IMR-90 (cell line): Measurements from ENCODE around the gene CKAP4. TPM values are rescaled to one million over a fixed set of nuclear protein-coding genes. Genes with fewer than 3 reads are reported as not detected.

Experiments
- ATAC-seq: fragments of 200-7000 bp; cut with Tn5 transposase; 2 replicates; pipeline ENCODE4 v1.9.1; 2020; ENCODE audit warnings: low read depth, mild to moderate bottlenecking, moderate library complexity
- BruUV-seq: library from RNA; stranded (reverse); fragments of 400-500 nt; replicated peaks from 2 replicates; lab custom pipeline; 2021; lab: Mats Ljungman, UMichigan
- CTCF ChIA-PET: fragments of 300-600 bp; formaldehyde crosslinking; extraction: SDS; loops from one replicate; lab custom pipeline; 2021; ENCODE audit warnings: antibody characterized with exemption; lab: Yijun Ruan, JAX
- POLR2A ChIA-PET: fragments of 300-600 bp; sonication (Branson Sonifier 250); formaldehyde crosslinking; loops from one replicate; lab custom pipeline; 2022; ENCODE audit warnings: antibody characterized with exemption; ENCODE audit not compliant: unreplicated experiment; lab: Charles Lee
- DNase-seq: peaks from one replicate; pipeline ENCODE4 v3.0.0; 2013
- H2AFZ ChIP-seq: replicated peaks from 2 replicates; pipeline ENCODE3; 2013; ENCODE audit warnings: low read length, mild to moderate bottlenecking; ENCODE audit not compliant: poor library complexity
- H2AK5ac ChIP-seq: 2 replicates; pipeline ENCODE4 v1.6.1; 2013; ENCODE audit warnings: low read depth, low read length, inconsistent platforms
- H2AK9ac ChIP-seq: replicated peaks from 2 replicates; pipeline ENCODE3; 2013; ENCODE audit warnings: mild to moderate bottlenecking, low read depth, low read length, moderate library complexity; ENCODE audit not compliant: poor library complexity
- H2BK120ac ChIP-seq: 2 replicates; pipeline ENCODE4 v1.6.1; 2013; ENCODE audit warnings: low read depth, low read length, inconsistent platforms
- H2BK15ac ChIP-seq: 3 replicates; pipeline ENCODE4 v1.6.1; 2013; ENCODE audit warnings: low read depth, low read length, inconsistent platforms
- H2BK20ac ChIP-seq: 2 replicates; pipeline ENCODE4 v1.6.1; 2013; ENCODE audit warnings: low read depth, mild to moderate bottlenecking, inconsistent platforms, low read length, moderate library complexity
- H2BK5ac ChIP-seq: 2 replicates; pipeline ENCODE4 v1.6.1; 2013; ENCODE audit warnings: mild to moderate bottlenecking, low read depth, low read length, inconsistent platforms; ENCODE audit not compliant: poor library complexity, severe bottlenecking
- H3K14ac ChIP-seq: replicated peaks from 2 replicates; pipeline ENCODE4 v1.6.1; 2013; ENCODE audit warnings: low read depth, low read length, inconsistent platforms
- H3K18ac ChIP-seq: 2 replicates; pipeline ENCODE4 v1.6.1; 2013; ENCODE audit warnings: low read depth, low read length, control low read depth
- H3K23ac ChIP-seq: 2 replicates; pipeline ENCODE4 v1.6.1; 2013; ENCODE audit warnings: low read depth, low read length, inconsistent platforms
- H3K27ac ChIP-seq: 2 replicates; pipeline ENCODE4 v1.5.1; 2013; ENCODE audit warnings: mild to moderate bottlenecking, control low read depth, low read length; ENCODE audit not compliant: insufficient read depth
- H3K27me3 ChIP-seq: 2 replicates; pipeline ENCODE4 v1.6.1; 2013; ENCODE audit warnings: low read length; ENCODE audit not compliant: control insufficient read depth, insufficient read depth
- H3K36me3 ChIP-seq: 2 replicates; pipeline ENCODE4 v1.6.1; 2013; ENCODE audit warnings: low read length, mixed read lengths; ENCODE audit not compliant: control insufficient read depth, insufficient read depth
- H3K4ac ChIP-seq: 2 replicates; pipeline ENCODE4 v1.6.1; 2013; ENCODE audit warnings: low read depth, low read length, inconsistent platforms
- H3K4me1 ChIP-seq: 2 replicates; pipeline ENCODE4 v1.6.1; 2013; ENCODE audit warnings: low read length, mixed read lengths; ENCODE audit not compliant: control insufficient read depth, insufficient read depth
- H3K4me2 ChIP-seq: 2 replicates; pipeline ENCODE4 v1.6.1; 2013; ENCODE audit warnings: low read depth, mild to moderate bottlenecking, control low read depth, low read length, moderate library complexity
- H3K4me3 ChIP-seq: 2 replicates; pipeline ENCODE4 v1.5.1; 2013; ENCODE audit warnings: low read depth, mild to moderate bottlenecking, control low read depth, low read length, moderate library complexity; ENCODE audit not compliant: insufficient read depth
- H3K56ac ChIP-seq: 2 replicates; pipeline ENCODE4 v1.6.1; 2013; ENCODE audit warnings: low read length, inconsistent platforms; ENCODE audit not compliant: insufficient read depth; ENCODE audit errors: extremely low read depth
- H3K79me1 ChIP-seq, 2 experiments: 2 replicates each; pipeline ENCODE4 v1.6.1; 2013; ENCODE audit warnings: low read length in 2 of 2, inconsistent platforms in 1 of 2, low read depth in 1 of 2
- H3K9ac ChIP-seq: 2 replicates; pipeline ENCODE4 v1.6.1; 2013; ENCODE audit warnings: low read depth, low read length, control low read depth
- H3K9me1 ChIP-seq: 2 replicates; pipeline ENCODE4 v1.6.1; 2013; ENCODE audit warnings: low read length, inconsistent platforms; ENCODE audit not compliant: insufficient read depth
- H3K9me3 ChIP-seq: 2 replicates; pipeline ENCODE4 v1.6.1; 2013; ENCODE audit warnings: low read length; ENCODE audit not compliant: control insufficient read depth, insufficient read depth
- H4K20me1 ChIP-seq: 2 replicates; pipeline ENCODE4 v1.6.1; 2013; ENCODE audit warnings: low read length, inconsistent platforms; ENCODE audit not compliant: insufficient read depth
- H4K5ac ChIP-seq: 2 replicates; pipeline ENCODE4 v1.6.1; 2013; ENCODE audit warnings: mild to moderate bottlenecking, low read depth, low read length, control low read depth
- H4K8ac ChIP-seq, 2 experiments: 2 replicates each; pipeline ENCODE4 v1.6.1; 2013; ENCODE audit warnings: low read depth in 2 of 2, low read length in 2 of 2, control low read depth in 1 of 2, inconsistent platforms in 1 of 2
- H4K91ac ChIP-seq: 2 replicates; pipeline ENCODE4 v1.6.1; 2013; ENCODE audit warnings: low read depth, low read length, inconsistent platforms; ENCODE audit not compliant: insufficient read depth
- BHLHE40 ChIP-seq: fragments of 150-350 bp; IDR thresholded peaks from 2 replicates; pipeline ENCODE4 v1.6.1; 2016; ENCODE audit warnings: mild to moderate bottlenecking, low read depth, low read length
- CEBPB ChIP-seq: IDR thresholded peaks from 2 replicates; pipeline ENCODE4 v1.6.1; 2012; ENCODE audit warnings: low read depth, low read length, improper control_type of control experiment
- CHD1 ChIP-seq: IDR thresholded peaks from 2 replicates; pipeline ENCODE4 v1.6.1; 2012; ENCODE audit warnings: low read depth, low read length, improper control_type of control experiment
- FOS ChIP-seq: fragments of 150-350 bp; IDR thresholded peaks from 2 replicates; pipeline ENCODE4 v1.6.1; 2016; ENCODE audit warnings: low read depth, low read length
- MAFK ChIP-seq: IDR thresholded peaks from 2 replicates; pipeline ENCODE4 v1.6.1; 2012; ENCODE audit warnings: low read depth, low read length, improper control_type of control experiment
- MAZ ChIP-seq: IDR thresholded peaks from 2 replicates; pipeline ENCODE4 v1.6.1; 2012; ENCODE audit warnings: low read depth, mild to moderate bottlenecking, low read length, improper control_type of control experiment, moderate library complexity, borderline replicate concordance
- NFE2L2 ChIP-seq: fragments of 150-350 bp; IDR thresholded peaks from 2 replicates; pipeline ENCODE4 v1.6.1; 2016; ENCODE audit warnings: low read depth, mild to moderate bottlenecking, low read length
- POLR2A ChIP-seq: IDR thresholded peaks from 2 replicates; pipeline ENCODE4 v1.6.1; 2012; ENCODE audit warnings: mild to moderate bottlenecking, low read depth, low read length
- RAD21 ChIP-seq: IDR thresholded peaks from 2 replicates; pipeline ENCODE4 v1.6.1; 2012; ENCODE audit warnings: low read length, improper control_type of control experiment
- RFX5 ChIP-seq: IDR thresholded peaks from 2 replicates; pipeline ENCODE4 v1.8.0; 2012; ENCODE audit warnings: low read depth, mild to moderate bottlenecking, low read length, moderate library complexity
- SMC3 ChIP-seq: fragments of 150-350 bp; IDR thresholded peaks from 2 replicates; pipeline ENCODE4 v1.6.1; 2016; ENCODE audit warnings: low read depth, mild to moderate bottlenecking, antibody characterized with exemption, low read length, moderate library complexity
- WGBS, 2 experiments: methylation state at CpG; one replicate each; pipeline versions ENCODE4 v1.1.5 to v1.1.7; 2013; ENCODE audit warnings: missing lambda C conversion rate in 2 of 2; ENCODE audit not compliant: insufficient read length in 1 of 2; ENCODE audit errors: extremely low coverage in 2 of 2; 5-methylcytosine and 5-hydroxymethylcytosine counted together
- dilution Hi-C: fragments of 300-500 bp; cut with HindIII; formaldehyde crosslinking; loops from one replicate; pipeline ENCODE4 v1.14.3; 2018; ENCODE audit warnings: low sequenced_read_pairs; ENCODE audit not compliant: unreplicated experiment
- in situ Hi-C: fragments of 300-500 bp; cut with MboI; formaldehyde crosslinking; loops from 3 replicates; pipeline ENCODE4 v1.14.3; 2019; ENCODE audit warnings: low sequenced_read_pairs, inconsistent platforms, mixed read lengths
- intact Hi-C: fragments of 100-400 bp; cut with micrococcal nuclease; formaldehyde crosslinking; loops from 2 replicates; pipeline ENCODE4 v1.10.0; 2022
- polyA plus RNA-seq, 3 experiments: library from polyadenylated mRNA; depleted of rRNA; stranded (reverse); fragments of >200 nt; gene quantifications; 2 replicates each; pipeline ENCODE4 v1.2.3, GENCODE V29; 2012; ENCODE audit warnings: low replicate concordance in 1 of 3
- total RNA-seq: library from RNA; depleted of rRNA; stranded (reverse); fragments of >200 nt; gene quantifications from 2 replicates; pipeline ENCODE4 v1.2.3, GENCODE V29; 2012
- TF ChIP-seq, protein P1 (sequence below): fragments of 150-350 bp; IDR thresholded peaks from 2 replicates; pipeline ENCODE4 v1.6.1; 2016; ENCODE audit warnings: low read depth, mild to moderate bottlenecking, low read length, moderate library complexity, borderline replicate concordance
- TF ChIP-seq, protein P2 (sequence below): conservative IDR thresholded peaks from 2 replicates; pipeline ENCODE4 v1.5.1; 2012; ENCODE audit warnings: mild to moderate bottlenecking, low read depth, low read length, improper control_type of control experiment
- TF ChIP-seq, protein P3 (sequence below): fragments of 150-350 bp; IDR thresholded peaks from 2 replicates; pipeline ENCODE4 v1.6.1; 2017; ENCODE audit warnings: mild to moderate bottlenecking, antibody characterized with exemption, low read length, low read depth

Gene CKAP4
- total and polyA plus RNA-seq, 2 of the 4 experiments (the other 2 are of a cell fraction): 94.5 to 297 TPM

DNA sequence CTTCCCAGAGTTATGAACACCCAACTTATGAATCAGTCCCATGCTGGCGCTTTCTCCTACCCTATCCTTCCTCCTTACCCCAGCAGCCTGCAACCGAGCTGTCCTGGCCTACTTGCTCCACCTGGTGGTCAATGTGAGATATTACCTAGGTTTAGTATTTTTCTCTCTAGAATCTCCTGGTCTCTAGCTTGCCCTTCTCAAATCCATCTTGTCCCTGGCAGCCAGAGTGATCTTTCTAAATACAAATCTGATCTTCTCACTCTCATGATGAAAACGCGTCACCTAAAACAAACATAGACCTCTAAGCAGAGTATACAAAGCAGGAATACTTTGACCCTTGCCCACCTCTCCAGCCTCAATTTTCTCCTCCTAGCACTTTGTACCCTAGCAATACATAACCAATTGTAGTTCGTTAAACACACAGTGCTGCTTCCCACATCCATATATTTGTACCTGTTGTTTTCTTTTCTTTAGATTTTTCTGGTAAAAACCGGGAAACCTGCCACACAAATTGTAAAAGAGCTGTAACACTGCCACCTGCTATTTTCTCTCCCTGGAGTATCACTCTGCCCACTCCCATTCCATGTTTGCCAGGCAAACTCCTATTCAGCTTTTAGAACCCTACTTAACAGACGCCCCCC, 34.8 kb upstream of the CKAP4 start:
- no peak overlapping the region for H4K5ac ChIP-seq
- H3K9ac ChIP-seq: no peak overlapping the region
- H3K18ac ChIP-seq: no peak overlapping the region
- H3K4me3 ChIP-seq: no peak overlapping the region
- no peak overlapping the region for H3K23ac ChIP-seq
- no TSS peak for BruUV-seq
- no peak overlapping the region for H3K14ac ChIP-seq
- H3K27ac ChIP-seq: no peak overlapping the region
- no peak overlapping the region for H2AFZ ChIP-seq
- peak; percentile 46; the same call in 1 of the 2 replicates for ATAC-seq
- no peak overlapping the region for H2BK20ac ChIP-seq
- peaks cover 8% of the 10 kb centered on the region for H3K27me3 ChIP-seq
- H4K20me1 ChIP-seq: no peaks in the 10 kb centered on the region
- no peaks in the 10 kb centered on the region for H3K79me1 ChIP-seq
- H3K9me1 ChIP-seq: peaks cover 4% of the 10 kb centered on the region
- H3K4me2 ChIP-seq: no peak overlapping the region
- no peak overlapping the region for H2AK9ac ChIP-seq
- POLR2A ChIA-PET: interaction anchor here (0.6 kb wide), 1 partner anchor 55 kb away, joined by 3 read pairs; no protein-coding TSS in a partner anchor
- H4K91ac ChIP-seq: no peak overlapping the region
- H2BK5ac ChIP-seq: no peak overlapping the region
- 20% methylated on average over 2 of the region's 7 CpGs; no CpG with 5 or more reads in 1 of the 2 experiments for WGBS, 2 experiments
- no peak overlapping the region for H2BK120ac ChIP-seq
- in situ Hi-C loops (no loop called here), intact Hi-C loops (loop anchor here (1.0 kb wide), 1 partner anchor 55 kb away; no protein-coding TSS in a partner anchor), dilution Hi-C loops (no loop called here)
- no peaks in the 10 kb centered on the region for H3K4me1 ChIP-seq
- no peak overlapping the region for H4K8ac ChIP-seq
- no peak overlapping the region for H2AK5ac ChIP-seq
- DNase-seq: peak; percentile 55
- no peak overlapping the region for H3K56ac ChIP-seq
- no peak overlapping the region for H2BK15ac ChIP-seq
- H3K4ac ChIP-seq: no peak overlapping the region
- peaks cover 6% of the 10 kb centered on the region for H3K9me3 ChIP-seq
- TF ChIP-seq FOS (no peak), NFE2L2 (no peak), MAFK (no peak), MAZ (no peak), RAD21 (peak; percentile 67), CEBPB (no peak), SMC3 (peak; percentile 68), CHD1 (no peak), RFX5 (no peak), POLR2A (no peak), BHLHE40 (no peak)
- TF ChIP-seq, protein P1, sequence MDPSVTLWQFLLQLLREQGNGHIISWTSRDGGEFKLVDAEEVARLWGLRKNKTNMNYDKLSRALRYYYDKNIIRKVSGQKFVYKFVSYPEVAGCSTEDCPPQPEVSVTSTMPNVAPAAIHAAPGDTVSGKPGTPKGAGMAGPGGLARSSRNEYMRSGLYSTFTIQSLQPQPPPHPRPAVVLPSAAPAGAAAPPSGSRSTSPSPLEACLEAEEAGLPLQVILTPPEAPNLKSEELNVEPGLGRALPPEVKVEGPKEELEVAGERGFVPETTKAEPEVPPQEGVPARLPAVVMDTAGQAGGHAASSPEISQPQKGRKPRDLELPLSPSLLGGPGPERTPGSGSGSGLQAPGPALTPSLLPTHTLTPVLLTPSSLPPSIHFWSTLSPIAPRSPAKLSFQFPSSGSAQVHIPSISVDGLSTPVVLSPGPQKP: no peak
- TF ChIP-seq, protein P2, sequence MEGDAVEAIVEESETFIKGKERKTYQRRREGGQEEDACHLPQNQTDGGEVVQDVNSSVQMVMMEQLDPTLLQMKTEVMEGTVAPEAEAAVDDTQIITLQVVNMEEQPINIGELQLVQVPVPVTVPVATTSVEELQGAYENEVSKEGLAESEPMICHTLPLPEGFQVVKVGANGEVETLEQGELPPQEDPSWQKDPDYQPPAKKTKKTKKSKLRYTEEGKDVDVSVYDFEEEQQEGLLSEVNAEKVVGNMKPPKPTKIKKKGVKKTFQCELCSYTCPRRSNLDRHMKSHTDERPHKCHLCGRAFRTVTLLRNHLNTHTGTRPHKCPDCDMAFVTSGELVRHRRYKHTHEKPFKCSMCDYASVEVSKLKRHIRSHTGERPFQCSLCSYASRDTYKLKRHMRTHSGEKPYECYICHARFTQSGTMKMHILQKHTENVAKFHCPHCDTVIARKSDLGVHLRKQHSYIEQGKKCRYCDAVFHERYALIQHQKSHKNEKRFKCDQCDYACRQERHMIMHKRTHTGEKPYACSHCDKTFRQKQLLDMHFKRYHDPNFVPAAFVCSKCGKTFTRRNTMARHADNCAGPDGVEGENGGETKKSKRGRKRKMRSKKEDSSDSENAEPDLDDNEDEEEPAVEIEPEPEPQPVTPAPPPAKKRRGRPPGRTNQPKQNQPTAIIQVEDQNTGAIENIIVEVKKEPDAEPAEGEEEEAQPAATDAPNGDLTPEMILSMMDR: peak; percentile 66
- TF ChIP-seq, protein P3, sequence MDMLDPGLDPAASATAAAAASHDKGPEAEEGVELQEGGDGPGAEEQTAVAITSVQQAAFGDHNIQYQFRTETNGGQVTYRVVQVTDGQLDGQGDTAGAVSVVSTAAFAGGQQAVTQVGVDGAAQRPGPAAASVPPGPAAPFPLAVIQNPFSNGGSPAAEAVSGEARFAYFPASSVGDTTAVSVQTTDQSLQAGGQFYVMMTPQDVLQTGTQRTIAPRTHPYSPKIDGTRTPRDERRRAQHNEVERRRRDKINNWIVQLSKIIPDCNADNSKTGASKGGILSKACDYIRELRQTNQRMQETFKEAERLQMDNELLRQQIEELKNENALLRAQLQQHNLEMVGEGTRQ: no peak
- H3K36me3 ChIP-seq: no peaks in the 10 kb centered on the region
- CTCF ChIA-PET: interaction anchor here (0.9 to 1.9 kb wide), 3 partner anchors 11 to 56 kb away, joined by 4 to 8 read pairs (median 6); no protein-coding TSS in a partner anchor
